Right lobe of liver (tissue), 6 donors: ENCODE measurements around the gene GBGT1. TPM values are rescaled to one million over a fixed set of nuclear protein-coding genes. Genes with fewer than 3 reads are reported as not detected.
A peak's percentile ranks its signal among the peaks of the same experiment; 100 is the strongest.

Source experiments
- ATAC-seq, 4 donors: fragments of 200-7000 bp; cut with Tn5 transposase; one replicate each; pipeline ENCODE4 v1.9.1; 2020; ENCODE audit warnings: mild to moderate bottlenecking in 4 of 4, moderate library complexity in 4 of 4
- DNase-seq, 3 donors: peaks; one replicate each; pipeline ENCODE4 v3.0.0-alpha.2; 2020
- H3K27ac ChIP-seq, 3 donors: fragments of 200-600 bp; one replicate each; pipeline ENCODE4 v1.8.0; 2022
- H3K27me3 ChIP-seq, 2 donors: fragments of 200-600 bp; one replicate each; pipeline ENCODE4 v1.8.0; 2022
- H3K36me3 ChIP-seq, 4 donors: fragments of 200-600 bp; sonication (generic) in 1 of 4; one replicate each; pipeline versions ENCODE4 v1.5.1 to v1.8.0; 2017 to 2022; ENCODE audit warnings: control low read depth in 1 of 4
- H3K4me1 ChIP-seq, 4 donors: fragments of 200-600 bp; sonication (generic) in 1 of 4; one replicate each; pipeline versions ENCODE4 v1.5.1 to v1.8.0; 2017 to 2022; ENCODE audit warnings: control low read depth in 1 of 4
- H3K4me3 ChIP-seq, 3 donors: fragments of 200-600 bp; one replicate each; pipeline ENCODE4 v1.8.0; 2022
- H3K9me3 ChIP-seq, 4 donors: fragments of 200-600 bp; sonication (generic) in 1 of 4; one replicate each; pipeline versions ENCODE4 v1.5.1 to v1.8.0; 2017 to 2022; ENCODE audit warnings: control low read depth in 1 of 4
- POLR2A ChIP-seq: fragments of 450-650 bp; IDR thresholded peaks from one replicate; pipeline ENCODE4 v1.6.1; 2017; ENCODE audit warnings: antibody characterized with exemption, mild to moderate bottlenecking
- WGBS: methylation state at CpG from one replicate; pipeline ENCODE4 v1.1.6; 2018; ENCODE audit warnings: low coverage, low lambda C conversion rate; ENCODE audit not compliant: insufficient coverage; ENCODE audit errors: missing lambda C conversion rate; 5-methylcytosine and 5-hydroxymethylcytosine counted together
- intact Hi-C, 2 donors: fragments of 100-400 bp; cut with DNase I; formaldehyde crosslinking; loops; one replicate each; pipeline versions ENCODE4 v1.11.2 to v1.14.1; 2022
- total RNA-seq, 6 experiments: library from RNA; depleted of rRNA in 2 of 6; stranded (reverse); fragments of >200 nt in 2 of 6; fragmentation: NEBNext Ultra II Directional in 3 of 6; extraction: Animal tissue kit (Norgen Biotek cat#: 25700) in 3 of 6; gene quantifications; one replicate each; pipeline versions ENCODE4 v1.1.0 to v1.2.4, GENCODE V29; 2016 to 2023
- TF ChIP-seq, protein P1 (sequence below), 4 donors: fragments of 200-600 bp in 3 of 4; fragments of 450-650 bp in 1 of 4; IDR thresholded peaks; one replicate each; pipeline versions ENCODE4 v1.5.1 to v1.8.0; 2016 to 2022; ENCODE audit warnings: antibody characterized with exemption in 4 of 4, mild to moderate bottlenecking in 2 of 4
- donor health status: DM: no; HTN: yes; CAD: no.
- donor health status: DM: no; HTN: no; CAD: no.
- donor health status: DM: no; HTN: no; CAD: no.
- donor health status: DM: no; HTN: yes; CAD: no.
- donor health status: DM: no; HTN: yes; CAD: no.

Gene GBGT1
- total RNA-seq, 6 experiments from 2014 or later: 0.68 to 3.7 (median 1.9) TPM

GRCh38 chr9:133117271-133118178 lies 46.2 kb downstream of the GBGT1 start:
- Histone ChIP-seq H3K9me3 (no peaks in the 10 kb centered on the region), H3K4me1 (peaks cover 8 to 42% (median 21%) of the 10 kb centered on the region in 4 donors), H3K36me3 (no peaks in the 10 kb centered on the region), H3K27me3 (no peaks in the 10 kb centered on the region), H3K27ac (no peak overlapping the region), H3K4me3 (no peak overlapping the region)
- ATAC-seq: no peak
- WGBS: 86% methylated on average over 2 of the region's 18 CpGs
- TF ChIP-seq, protein P1, sequence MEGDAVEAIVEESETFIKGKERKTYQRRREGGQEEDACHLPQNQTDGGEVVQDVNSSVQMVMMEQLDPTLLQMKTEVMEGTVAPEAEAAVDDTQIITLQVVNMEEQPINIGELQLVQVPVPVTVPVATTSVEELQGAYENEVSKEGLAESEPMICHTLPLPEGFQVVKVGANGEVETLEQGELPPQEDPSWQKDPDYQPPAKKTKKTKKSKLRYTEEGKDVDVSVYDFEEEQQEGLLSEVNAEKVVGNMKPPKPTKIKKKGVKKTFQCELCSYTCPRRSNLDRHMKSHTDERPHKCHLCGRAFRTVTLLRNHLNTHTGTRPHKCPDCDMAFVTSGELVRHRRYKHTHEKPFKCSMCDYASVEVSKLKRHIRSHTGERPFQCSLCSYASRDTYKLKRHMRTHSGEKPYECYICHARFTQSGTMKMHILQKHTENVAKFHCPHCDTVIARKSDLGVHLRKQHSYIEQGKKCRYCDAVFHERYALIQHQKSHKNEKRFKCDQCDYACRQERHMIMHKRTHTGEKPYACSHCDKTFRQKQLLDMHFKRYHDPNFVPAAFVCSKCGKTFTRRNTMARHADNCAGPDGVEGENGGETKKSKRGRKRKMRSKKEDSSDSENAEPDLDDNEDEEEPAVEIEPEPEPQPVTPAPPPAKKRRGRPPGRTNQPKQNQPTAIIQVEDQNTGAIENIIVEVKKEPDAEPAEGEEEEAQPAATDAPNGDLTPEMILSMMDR (IDR thresholded peaks at IDR 0.05): no peak
- no peak for TF ChIP-seq POLR2A
- intact Hi-C loops: no loop called here
- peak; percentile 52 to 86 (median 66) for DNase-seq

- 76% methylated on average over 8 of the region's 20 CpGs for WGBS
- ATAC-seq: no peak
These were observed 47.1 kb downstream of the GBGT1 start for GRCh38 chr9:133116346-133117231.

GRCh38 chr9:133115604-133116345 lies 47.9 kb downstream of the GBGT1 start:
- Histone ChIP-seq H3K9me3 (no peaks in the 10 kb centered on the region), H3K4me3 (no peak overlapping the region), H3K27me3 (no peaks in the 10 kb centered on the region), H3K27ac (no peak overlapping the region), H3K4me1 (peaks cover 8 to 41% (median 21%) of the 10 kb centered on the region in 4 donors), H3K36me3 (peaks cover 0 to 3% (median 0%) of the 10 kb centered on the region in 4 donors)
- intact Hi-C loops: no loop called here
- DNase-seq (peak in 2 of 3 donors; percentile 23 to 42), ATAC-seq (no peak)
- WGBS: 85% methylated on average over 6 of the region's 32 CpGs
- TF ChIP-seq, protein P1 (IDR thresholded peaks at IDR 0.05): no peak
- TF ChIP-seq POLR2A: no peak

More at GRCh38 chr9:133116346-133117231, 47.1 kb downstream of the GBGT1 start:
- Histone ChIP-seq H3K27me3 (no peaks in the 10 kb centered on the region), H3K4me3 (no peak overlapping the region), H3K27ac (no peak overlapping the region), H3K36me3 (no peaks in the 10 kb centered on the region), H3K9me3 (no peaks in the 10 kb centered on the region), H3K4me1 (peaks cover 8 to 41% (median 21%) of the 10 kb centered on the region in 4 donors)
- intact Hi-C loops: no loop called here
- peak in 2 of 3 donors; percentile 23 to 46 for DNase-seq
- TF ChIP-seq, protein P1 (IDR thresholded peaks at IDR 0.05): no peak
- TF ChIP-seq POLR2A: no peak
